Pancreas (tissue), 10 donors: ENCODE results near the gene C10orf105. TPM values are rescaled to one million over a fixed set of nuclear protein-coding genes. Genes with fewer than 3 reads are reported as not detected.
A peak's percentile ranks its signal among the peaks of the same experiment; 100 is the strongest.

Source experiments
- ATAC-seq, 4 donors: fragments of 200-7000 bp; cut with Tn5 transposase; one replicate each; pipeline versions ENCODE4 v1.8.0 to v1.9.1; 2020; ENCODE audit warnings: mild to moderate bottlenecking in 4 of 4, moderate library complexity in 4 of 4
- DNase-seq, 6 donors: peaks; one replicate each; pipeline ENCODE4 v3.0.0-alpha.2; 2020
- FAIRE-seq: peaks from 2 replicates; lab custom pipeline; 2012; peaks lifted over from hg19 to GRCh38; lab: Jason Lieb, UNC
- H3K27ac ChIP-seq, 4 donors: fragments of 200-600 bp; sonication (generic); 1 replicate in 3 of 4; 2 replicates in 1 of 4; pipeline versions ENCODE4 v1.5.0 to v1.8.0; 2020
- H3K27me3 ChIP-seq, 4 donors: fragments of 200-600 bp; one replicate each; pipeline ENCODE4 v1.8.0; 2021
- H3K36me3 ChIP-seq, 3 donors: fragments of 200-600 bp; sonication (generic) in 1 of 3; one replicate each; pipeline versions ENCODE4 v1.5.0 to v1.8.0; 2020 to 2021
- H3K4me1 ChIP-seq, 3 donors: fragments of 200-600 bp; one replicate each; pipeline ENCODE4 v1.8.0; 2021
- H3K4me3 ChIP-seq, 4 donors: fragments of 200-600 bp; sonication (generic) in 2 of 4; one replicate each; pipeline versions ENCODE4 v1.5.0 to v1.8.0; 2020 to 2021
- H3K9me3 ChIP-seq, 4 donors: fragments of 200-600 bp; one replicate each; pipeline ENCODE4 v1.8.0; 2021
- WGBS, 2 donors: extraction: QIAGEN DNeasy Blood & Tissue Kit; methylation state at CpG; one replicate each; pipeline ENCODE4 v1.1.7; 2013; 5-methylcytosine and 5-hydroxymethylcytosine counted together
- intact Hi-C, 3 donors: fragments of 100-400 bp; cut with DNase I; formaldehyde crosslinking; loops; one replicate each; pipeline versions ENCODE4 v1.11.1 to v1.14.2; 2022
- polyA plus RNA-seq, 2 donors: library from polyadenylated mRNA; stranded (reverse); fragments of 200-250 nt; gene quantifications; one replicate each; pipeline ENCODE4 v1.2.3, GENCODE V29; 2013
- total RNA-seq, 6 donors: library from RNA; stranded (reverse); fragmentation: NEBNext Ultra II Directional in 4 of 6; extraction: Animal tissue kit (Norgen Biotek cat#: 25700) in 4 of 6; gene quantifications; one replicate each; pipeline versions ENCODE4 v1.2.1 to v1.2.4, GENCODE V29; 2021 to 2023
- TF ChIP-seq, protein P1 (sequence below), 4 donors: fragments of 200-600 bp; sonication (generic) in 3 of 4; IDR thresholded peaks; one replicate each; pipeline versions ENCODE4 v1.5.0 to v1.8.0; 2021; ENCODE audit warnings: antibody characterized with exemption in 4 of 4
- donor health status: healthy with polysubstance abuse.
- donor health status: DM: no; HTN: no; CAD: no; lungs with moderate emphysema.
- donor health status: DM: no; HTN: no; CAD: no.
- donor health status: control.
- donor health status: control.
- donor health status: Bipolar disorder and iron deficiency.
- donor health status: DM: yes; HTN: yes; CAD: no.
- donor health status: DM: no; HTN: no; CAD: no.
- donor health status: DM: no; HTN: no; CAD: no.
- donor health status: DM: yes; HTN: yes; CAD: no.

C10orf105 gene
- total and polyA plus RNA-seq, 8 donors, result 0.06 to 0.14 (median 0.08) TPM; not detected in 5

DNA sequence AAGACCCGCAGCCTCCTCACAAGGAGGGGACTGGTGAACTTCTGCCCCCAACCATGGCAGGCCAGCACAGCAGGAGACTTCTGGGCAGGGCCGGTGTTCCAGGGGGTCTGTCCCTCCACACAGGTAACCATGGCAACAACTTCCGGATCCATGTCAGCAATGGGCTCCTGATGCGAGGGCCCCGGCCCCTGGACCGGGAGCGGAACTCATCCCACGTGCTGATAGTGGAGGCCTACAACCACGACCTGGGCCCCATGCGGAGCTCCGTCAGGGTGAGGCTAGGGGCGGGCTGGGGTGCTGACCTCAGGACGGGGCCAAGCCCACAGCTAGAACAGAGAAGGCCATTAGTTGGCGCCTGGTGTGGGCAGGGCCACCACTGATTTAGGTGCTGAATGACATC is 5.7 kb upstream of the C10orf105 start:
- intact Hi-C loops, result no loop called here
- no peak overlapping the region for H3K4me3 ChIP-seq
- no peaks in the 10 kb centered on the region for H3K9me3 ChIP-seq
- DNase-seq (peak in 1 of 6 donors; percentile 47), FAIRE-seq (no peak), ATAC-seq (no peak)
- TF ChIP-seq, protein P1, sequence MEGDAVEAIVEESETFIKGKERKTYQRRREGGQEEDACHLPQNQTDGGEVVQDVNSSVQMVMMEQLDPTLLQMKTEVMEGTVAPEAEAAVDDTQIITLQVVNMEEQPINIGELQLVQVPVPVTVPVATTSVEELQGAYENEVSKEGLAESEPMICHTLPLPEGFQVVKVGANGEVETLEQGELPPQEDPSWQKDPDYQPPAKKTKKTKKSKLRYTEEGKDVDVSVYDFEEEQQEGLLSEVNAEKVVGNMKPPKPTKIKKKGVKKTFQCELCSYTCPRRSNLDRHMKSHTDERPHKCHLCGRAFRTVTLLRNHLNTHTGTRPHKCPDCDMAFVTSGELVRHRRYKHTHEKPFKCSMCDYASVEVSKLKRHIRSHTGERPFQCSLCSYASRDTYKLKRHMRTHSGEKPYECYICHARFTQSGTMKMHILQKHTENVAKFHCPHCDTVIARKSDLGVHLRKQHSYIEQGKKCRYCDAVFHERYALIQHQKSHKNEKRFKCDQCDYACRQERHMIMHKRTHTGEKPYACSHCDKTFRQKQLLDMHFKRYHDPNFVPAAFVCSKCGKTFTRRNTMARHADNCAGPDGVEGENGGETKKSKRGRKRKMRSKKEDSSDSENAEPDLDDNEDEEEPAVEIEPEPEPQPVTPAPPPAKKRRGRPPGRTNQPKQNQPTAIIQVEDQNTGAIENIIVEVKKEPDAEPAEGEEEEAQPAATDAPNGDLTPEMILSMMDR (IDR thresholded peaks at IDR 0.05), result no peak
- 85% methylated on average over 14 of the region's 14 CpGs for WGBS, 2 donors
- H3K4me1 ChIP-seq, result peaks cover 0 to 4% (median 3%) of the 10 kb centered on the region in 3 donors
- H3K27ac ChIP-seq, result no peak overlapping the region
- H3K27me3 ChIP-seq, result no peaks in the 10 kb centered on the region
- no peaks in the 10 kb centered on the region for H3K36me3 ChIP-seq

DNA sequence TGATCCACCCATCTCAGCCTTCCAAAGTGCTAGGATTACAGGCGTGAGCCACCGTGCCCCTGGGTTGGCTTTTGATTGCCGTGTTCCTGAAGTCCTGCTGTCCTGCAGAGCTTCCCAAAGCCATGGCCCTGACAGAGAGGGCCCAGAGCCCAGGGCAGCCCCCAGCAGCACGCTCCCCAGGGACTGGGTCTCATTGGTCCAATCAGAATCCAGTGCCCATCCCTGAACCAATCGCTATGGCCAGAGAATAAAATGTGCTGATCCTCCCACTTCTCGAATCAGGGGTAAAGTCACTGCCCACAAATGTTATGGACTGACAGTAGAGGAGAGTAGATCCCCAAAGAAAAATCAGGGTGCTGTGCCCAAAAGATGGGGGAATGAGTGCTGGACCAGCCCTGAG is 5.0 kb upstream of the C10orf105 start:
- Histone ChIP-seq H3K27ac (no peak overlapping the region), H3K4me3 (no peak overlapping the region), H3K27me3 (no peaks in the 10 kb centered on the region), H3K9me3 (no peaks in the 10 kb centered on the region), H3K4me1 (peaks cover 0 to 4% (median 3%) of the 10 kb centered on the region in 3 donors), H3K36me3 (no peaks in the 10 kb centered on the region)
- WGBS, 2 donors, result 90 to 95% methylated on average over 6 of the region's 6 CpGs
- DNase-seq (no peak), ATAC-seq (no peak), FAIRE-seq (no peak)
- TF ChIP-seq, protein P1 (IDR thresholded peaks at IDR 0.05), result no peak
- intact Hi-C loops, result no loop called here

DNA sequence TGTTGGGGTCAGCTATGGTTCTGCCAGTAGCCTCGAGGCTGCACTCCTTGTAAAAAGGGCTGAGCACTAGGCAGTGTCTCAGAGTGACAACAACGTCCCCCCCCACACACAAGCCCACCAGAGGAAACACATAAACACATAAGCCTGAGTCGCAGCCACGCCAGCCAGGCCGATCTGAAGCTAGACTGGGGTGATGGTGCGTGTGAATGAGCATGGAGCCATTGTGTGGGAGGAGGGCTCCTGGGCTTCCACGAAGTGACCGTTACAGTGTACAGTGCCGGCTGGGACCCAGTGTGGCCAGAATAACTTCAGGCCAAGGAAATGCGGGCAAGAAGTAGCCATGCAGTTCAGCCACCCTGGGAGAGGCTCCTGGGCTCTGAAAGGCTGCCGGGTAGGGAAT is 3.7 kb upstream of the C10orf105 start:
- 81 to 89% methylated on average over 11 of the region's 11 CpGs for WGBS, 2 donors
- Histone ChIP-seq H3K27ac (no peak overlapping the region), H3K4me3 (no peak overlapping the region), H3K36me3 (no peaks in the 10 kb centered on the region), H3K9me3 (no peaks in the 10 kb centered on the region), H3K27me3 (no peaks in the 10 kb centered on the region), H3K4me1 (peaks cover 0 to 4% (median 3%) of the 10 kb centered on the region in 3 donors)
- FAIRE-seq, result no peak
- no peak for ATAC-seq
- intact Hi-C loops, result no loop called here
- no peak for DNase-seq
- TF ChIP-seq, protein P1 (IDR thresholded peaks at IDR 0.05), result no peak

DNA sequence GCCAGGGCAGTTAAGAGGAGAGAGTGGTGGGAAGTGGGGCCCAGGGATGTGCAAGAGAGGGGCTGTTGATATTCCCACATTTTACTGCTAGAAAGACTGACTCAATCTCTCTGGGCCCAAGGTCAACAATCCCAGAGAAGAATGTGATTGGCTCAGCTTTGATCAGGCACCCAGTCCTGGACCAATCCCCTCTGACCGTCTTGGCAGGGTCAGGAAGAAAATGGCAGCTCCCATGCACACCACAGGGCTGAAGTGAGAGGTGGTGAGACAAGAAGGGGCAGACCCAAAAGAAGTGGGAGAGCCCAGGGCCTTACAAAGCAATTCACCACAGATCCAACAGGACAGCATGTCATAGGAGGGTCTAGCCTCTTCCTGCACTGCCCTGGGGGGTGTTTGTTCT is 3.3 kb upstream of the C10orf105 start:
- Histone ChIP-seq H3K27me3 (no peaks in the 10 kb centered on the region), H3K27ac (no peak overlapping the region), H3K36me3 (no peaks in the 10 kb centered on the region), H3K4me1 (peaks cover 0 to 4% (median 2%) of the 10 kb centered on the region in 3 donors), H3K9me3 (no peaks in the 10 kb centered on the region), H3K4me3 (no peak overlapping the region)
- TF ChIP-seq, protein P1 (IDR thresholded peaks at IDR 0.05), result no peak
- ATAC-seq, result no peak
- DNase-seq, result no peak
- intact Hi-C loops, result no loop called here
- whole genome bisulfite sequencing, 2 donors, result 39 to 43% methylated on average over 1 of the region's 1 CpG
- no peak for FAIRE-seq

DNA sequence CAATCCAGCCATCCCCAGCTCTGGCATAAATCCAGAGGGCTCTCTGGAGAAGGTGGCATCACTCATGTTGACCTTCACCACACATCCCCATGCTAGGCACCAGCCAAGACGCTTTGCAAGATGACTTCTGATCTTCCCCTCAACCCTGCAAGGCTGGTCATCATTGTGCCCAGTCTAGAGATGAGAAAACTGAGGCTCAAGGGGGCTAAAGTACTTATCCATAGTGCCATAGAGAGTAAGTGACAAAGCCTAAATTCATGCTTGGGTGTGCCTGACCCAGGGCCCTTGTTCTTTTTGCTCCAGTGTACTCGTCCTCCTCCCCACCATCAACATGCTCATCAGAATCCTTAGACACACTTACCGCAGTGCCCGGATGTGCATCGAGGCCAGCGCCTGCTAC is 1.7 kb upstream of the C10orf105 start:
- Histone ChIP-seq H3K27ac (no peak overlapping the region), H3K27me3 (no peaks in the 10 kb centered on the region), H3K4me1 (no peaks in the 10 kb centered on the region), H3K9me3 (no peaks in the 10 kb centered on the region), H3K36me3 (no peaks in the 10 kb centered on the region), H3K4me3 (no peak overlapping the region)
- DNase-seq (no peak), ATAC-seq (no peak), FAIRE-seq (no peak)
- TF ChIP-seq, protein P1 (IDR thresholded peaks at IDR 0.05), result no peak
- WGBS, 2 donors, result 75 to 89% methylated on average over 6 of the region's 6 CpGs
- intact Hi-C loops, result no loop called here
